GM12878 (cell line): Measurements from ENCODE around the gene KHDRBS1. TPM values are rescaled to one million over a fixed set of nuclear protein-coding genes. Genes with fewer than 3 reads are reported as not detected.

Experiments used
- ATAC-seq: fragments of 200-7000 bp; cut with Tn5 transposase; 3 replicates; pipeline ENCODE4 v1.9.1; 2020; ENCODE audit warnings: mild to moderate bottlenecking, moderate library complexity
- BruUV-seq: library from RNA; stranded (reverse); fragments of 400-500 nt; replicated peaks from 2 replicates; lab custom pipeline; 2021; lab: Mats Ljungman, UMichigan
- CTCF ChIA-PET: fragments of 300-600 bp; sonication (Branson Sonifier 250); formaldehyde crosslinking; extraction: SDS; loops from one replicate; lab custom pipeline; 2021; ENCODE audit warnings: inconsistent platforms; lab: Yijun Ruan, JAX
- POLR2A ChIA-PET: fragments of 350-600 bp; formaldehyde crosslinking; extraction: SDS; loops from one replicate; lab custom pipeline; 2021; ENCODE audit warnings: inconsistent platforms; lab: Charles Lee
- RAD21 ChIA-PET: fragments of 300-600 bp; sonication (Branson Sonifier 250); formaldehyde crosslinking; loops from one replicate; lab custom pipeline; 2023; ENCODE audit warnings: antibody characterized with exemption; ENCODE audit not compliant: unreplicated experiment; lab: Charles Lee
- SMC1A ChIA-PET: fragments of 300-600 bp; sonication (Branson Sonifier 250); formaldehyde crosslinking; loops from one replicate; lab custom pipeline; 2023; ENCODE audit not compliant: unreplicated experiment, uncharacterized antibody; lab: Charles Lee
- DNase-seq: peaks from one replicate; pipeline ENCODE4 v3.0.0-alpha.2; 2011; ENCODE audit warnings: low read depth, low spot score
- FAIRE-seq: peaks from 3 replicates; lab custom pipeline; 2011; peaks lifted over from hg19 to GRCh38; lab: Jason Lieb, UNC
- H2AFZ ChIP-seq: 2 replicates; pipeline ENCODE4 v1.6.0; 2011; ENCODE audit warnings: low read depth, low read length, control low read depth; ENCODE audit not compliant: control insufficient read depth
- H3K27ac ChIP-seq: 2 replicates; pipeline ENCODE4 v1.5.1; 2011; ENCODE audit warnings: control low read depth; ENCODE audit not compliant: control insufficient read depth, insufficient read depth
- H3K27me3 ChIP-seq, 2 experiments: replicated peaks in 1 of 2; 2 replicates each; pipeline versions ENCODE4 v1.6.0 to v1.6.1; 2011; ENCODE audit warnings: low read length in 1 of 2; ENCODE audit not compliant: control insufficient read depth in 2 of 2, insufficient read depth in 2 of 2
- H3K36me3 ChIP-seq, 2 experiments: 2 replicates each; pipeline ENCODE4 v1.5.1; 2011; ENCODE audit warnings: low read length in 1 of 2; ENCODE audit not compliant: control insufficient read depth in 2 of 2, insufficient read depth in 2 of 2
- H3K4me1 ChIP-seq: 2 replicates; pipeline ENCODE4 v1.6.1; 2011; ENCODE audit warnings: mild to moderate bottlenecking, low read length, moderate library complexity, mixed read lengths; ENCODE audit not compliant: control insufficient read depth, insufficient read depth
- H3K4me2 ChIP-seq: 2 replicates; pipeline ENCODE4 v1.6.0; 2011; ENCODE audit warnings: control low read depth; ENCODE audit not compliant: control insufficient read depth, insufficient read depth
- H3K4me3 ChIP-seq: fragments of 200-600 bp; sonication (generic); 2 replicates; pipeline ENCODE4 v1.5.1; 2016
- H3K79me2 ChIP-seq: 2 replicates; pipeline ENCODE4 v1.6.0; 2011; ENCODE audit warnings: low read length; ENCODE audit not compliant: control insufficient read depth, insufficient read depth
- H3K9ac ChIP-seq: 2 replicates; pipeline ENCODE4 v1.8.0; 2011; ENCODE audit warnings: low read length, control low read depth, mixed read lengths; ENCODE audit not compliant: control insufficient read depth, insufficient read depth
- H3K9me3 ChIP-seq: replicated peaks from 3 replicates; pipeline ENCODE4 v1.5.1; 2011; ENCODE audit warnings: mild to moderate bottlenecking, low read length; ENCODE audit not compliant: control insufficient read depth, insufficient read depth
- H4K20me1 ChIP-seq: 2 replicates; pipeline ENCODE4 v1.6.0; 2011; ENCODE audit not compliant: control insufficient read depth, insufficient read depth
- FOXK2 ChIP-seq: fragments of 450-650 bp; IDR thresholded peaks from 2 replicates; pipeline ENCODE4 v1.6.1; 2017; ENCODE audit warnings: mild to moderate bottlenecking, moderate library complexity
- HCFC1 ChIP-seq: fragments of 150-350 bp; IDR thresholded peaks from 2 replicates; pipeline ENCODE4 v1.6.1; 2014; ENCODE audit warnings: low read length
- NR2C2 ChIP-seq: IDR thresholded peaks from 2 replicates; pipeline ENCODE4 v1.6.1; 2011; ENCODE audit warnings: borderline replicate concordance, low read depth; ENCODE audit not compliant: control insufficient read depth, insufficient read length
- NR2F1 ChIP-seq: fragments of 450-650 bp; conservative IDR thresholded peaks from 2 replicates; pipeline ENCODE4 v1.6.1; 2017; ENCODE audit warnings: mild to moderate bottlenecking
- POLR2A ChIP-seq: IDR thresholded peaks from 2 replicates; pipeline ENCODE4 v1.6.1; 2011; ENCODE audit warnings: low read depth, mild to moderate bottlenecking, low read length
- POLR2AphosphoS2 ChIP-seq: IDR thresholded peaks from 2 replicates; pipeline ENCODE4 v1.6.1; 2011; ENCODE audit warnings: low read depth, mild to moderate bottlenecking, low read length, improper control_type of control experiment, moderate library complexity
- RCOR1 ChIP-seq: conservative IDR thresholded peaks from 2 replicates; pipeline ENCODE4 v1.6.1; 2012; ENCODE audit warnings: low read depth, low read length, improper control_type of control experiment
- RFX5 ChIP-seq: IDR thresholded peaks from 2 replicates; pipeline ENCODE4 v1.6.1; 2011; ENCODE audit warnings: low read depth, low read length, improper control_type of control experiment
- SMC3 ChIP-seq: IDR thresholded peaks from 2 replicates; pipeline ENCODE4 v1.6.1; 2011; ENCODE audit warnings: low read length, improper control_type of control experiment, borderline replicate concordance
- ZSCAN29 ChIP-seq: fragments of 450-650 bp; IDR thresholded peaks from 2 replicates; pipeline ENCODE4 v1.6.1; 2017; ENCODE audit warnings: mild to moderate bottlenecking, moderate library complexity
- WGBS: methylation state at CpG from one replicate; pipeline ENCODE4 v1.1.6; 2016; ENCODE audit warnings: low lambda C conversion rate; ENCODE audit not compliant: insufficient replicate concordance, insufficient coverage; ENCODE audit errors: missing lambda C conversion rate; 5-methylcytosine and 5-hydroxymethylcytosine counted together
- in situ Hi-C: fragments of 300-500 bp; cut with MboI; formaldehyde crosslinking; loops from 9 replicates; pipeline ENCODE4 v1.14.3; 2018; ENCODE audit warnings: mixed read lengths
- intact Hi-C: fragments of 100-400 bp; cut with micrococcal nuclease; formaldehyde crosslinking; loops from one replicate; pipeline ENCODE4 v1.14.2; 2022; ENCODE audit not compliant: unreplicated experiment
- polyA plus RNA-seq, 11 experiments: library from polyadenylated mRNA; depleted of rRNA in 4 of 11; unstranded in 6 of 11; stranded (reverse) in 5 of 11; fragments of >200 nt; fragmentation: Nextera tagmentation in 4 of 11; fragmentation: Illumina TruSeq in 1 of 11; extraction: Ambion mirVana in 4 of 11; extraction: Trizol in 1 of 11; gene quantifications; 1 replicate in 1 of 11; 2 replicates in 10 of 11; pipeline versions ENCODE4 v1.2.1 to v1.2.3, GENCODE V29; 2011 to 2016; ENCODE audit warnings: inconsistent platforms in 2 of 11, missing spikeins in 2 of 11, low read depth in 1 of 11
- total RNA-seq, 4 experiments: library from RNA; depleted of rRNA in 3 of 4; stranded (reverse); fragments of >200 nt in 3 of 4; fragmentation: Illumina TruSeq in 1 of 4; extraction: Trizol in 1 of 4; gene quantifications; 2 replicates each; pipeline versions ENCODE4 v1.2.1 to v1.2.3, GENCODE V29; 2013 to 2021
- TF ChIP-seq, protein P1 (sequence below): fragments of 450-650 bp; IDR thresholded peaks from 2 replicates; pipeline ENCODE4 v1.6.1; 2018; ENCODE audit warnings: mild to moderate bottlenecking, low read depth, moderate library complexity; ENCODE audit not compliant: partially characterized antibody

Gene KHDRBS1
- total and polyA plus RNA-seq, 10 of the 15 experiments (the other 5 are each of a cell fraction or from before 2014, with no cell fraction given) = 42.5 to 204 (median 96.0) TPM

- intact Hi-C loops (no loop called here), in situ Hi-C loops (no loop called here)
- ChIA-PET POLR2A (interaction anchor here (0.5 to 5.1 kb wide), 5 partner anchors 9 to 51 kb away, joined by 3 to 25 read pairs (median 5); partner anchors contain the start of gene KHDRBS1), RAD21 (interaction anchor here (0.9 to 1.4 kb wide), 3 partner anchors 46 to 79 kb away, joined by 3 to 4 read pairs (median 3); no protein-coding TSS in a partner anchor), CTCF (interaction anchor here (0.6 to 1.7 kb wide), 8 partner anchors 8 to 614 kb away, joined by 3 to 6 read pairs (median 3); no protein-coding TSS in a partner anchor), SMC1A (interaction anchor here (0.8 to 1.7 kb wide), 7 partner anchors 9 to 119 kb away, joined by 3 to 8 read pairs (median 4); partner anchors contain the start of gene KHDRBS1)
- H3K9me3 ChIP-seq = peaks cover 2% of the 10 kb centered on the region; the same call in 2 of the 3 replicates
- H2AFZ ChIP-seq = no peak overlapping the region
- no peaks in the 10 kb centered on the region for H3K27me3 ChIP-seq
- TF ChIP-seq NR2C2 (no peak), POLR2AphosphoS2 (no peak), RCOR1 (no peak), HCFC1 (no peak), SMC3 (no peak), ZSCAN29 (no peak), RFX5 (no peak), NR2F1 (no peak), POLR2A (no peak), FOXK2 (no peak)
- TF ChIP-seq, protein P1, sequence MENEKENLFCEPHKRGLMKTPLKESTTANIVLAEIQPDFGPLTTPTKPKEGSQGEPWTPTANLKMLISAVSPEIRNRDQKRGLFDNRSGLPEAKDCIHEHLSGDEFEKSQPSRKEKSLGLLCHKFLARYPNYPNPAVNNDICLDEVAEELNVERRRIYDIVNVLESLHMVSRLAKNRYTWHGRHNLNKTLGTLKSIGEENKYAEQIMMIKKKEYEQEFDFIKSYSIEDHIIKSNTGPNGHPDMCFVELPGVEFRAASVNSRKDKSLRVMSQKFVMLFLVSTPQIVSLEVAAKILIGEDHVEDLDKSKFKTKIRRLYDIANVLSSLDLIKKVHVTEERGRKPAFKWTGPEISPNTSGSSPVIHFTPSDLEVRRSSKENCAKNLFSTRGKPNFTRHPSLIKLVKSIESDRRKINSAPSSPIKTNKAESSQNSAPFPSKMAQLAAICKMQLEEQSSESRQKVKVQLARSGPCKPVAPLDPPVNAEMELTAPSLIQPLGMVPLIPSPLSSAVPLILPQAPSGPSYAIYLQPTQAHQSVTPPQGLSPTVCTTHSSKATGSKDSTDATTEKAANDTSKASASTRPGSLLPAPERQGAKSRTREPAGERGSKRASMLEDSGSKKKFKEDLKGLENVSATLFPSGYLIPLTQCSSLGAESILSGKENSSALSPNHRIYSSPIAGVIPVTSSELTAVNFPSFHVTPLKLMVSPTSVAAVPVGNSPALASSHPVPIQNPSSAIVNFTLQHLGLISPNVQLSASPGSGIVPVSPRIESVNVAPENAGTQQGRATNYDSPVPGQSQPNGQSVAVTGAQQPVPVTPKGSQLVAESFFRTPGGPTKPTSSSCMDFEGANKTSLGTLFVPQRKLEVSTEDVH = no peak
- no peak for FAIRE-seq
- H3K4me1 ChIP-seq = peaks cover 36% of the 10 kb centered on the region
- WGBS = 75% methylated on average over 3 of the region's 3 CpGs
- no peak overlapping the region; the same call in 1 of the 2 replicates for H3K4me3 ChIP-seq
- H4K20me1 ChIP-seq = no peaks in the 10 kb centered on the region
- peaks cover 91% of the 10 kb centered on the region for H3K79me2 ChIP-seq
- DNase-seq = no peak
- H3K27ac ChIP-seq = no peak overlapping the region
- BruUV-seq = TSS peak; percentile 43
- H3K4me2 ChIP-seq = no peak overlapping the region
- no peak for ATAC-seq
- peaks cover 5 to 27% of the 10 kb centered on the region in 2 experiments for H3K36me3 ChIP-seq
- H3K9ac ChIP-seq = no peak overlapping the region
Measured at GRCh38 chr1:32023351-32023750, 9.7 kb downstream of the KHDRBS1 start.
